Jurkat, Clone E6-1 (cell line): ENCODE data around the gene PHACTR2.
"Not testable (repeated sequence)": the region's sequence is repeated elsewhere in the genome, so short reads cannot be mapped to it uniquely, and the experiment has no call there.

ENCODE experiments used
- DNase-seq: peaks from one replicate; pipeline ENCODE4 v3.0.0-alpha.2; 2011; ENCODE audit warnings: low read depth, low spot score
- H3K4me3 ChIP-seq: 2 replicates; pipeline ENCODE4 v1.5.1; 2011; ENCODE audit warnings: mild to moderate bottlenecking, low read length, control low read depth, moderate library complexity

Gene PHACTR2

DNA sequence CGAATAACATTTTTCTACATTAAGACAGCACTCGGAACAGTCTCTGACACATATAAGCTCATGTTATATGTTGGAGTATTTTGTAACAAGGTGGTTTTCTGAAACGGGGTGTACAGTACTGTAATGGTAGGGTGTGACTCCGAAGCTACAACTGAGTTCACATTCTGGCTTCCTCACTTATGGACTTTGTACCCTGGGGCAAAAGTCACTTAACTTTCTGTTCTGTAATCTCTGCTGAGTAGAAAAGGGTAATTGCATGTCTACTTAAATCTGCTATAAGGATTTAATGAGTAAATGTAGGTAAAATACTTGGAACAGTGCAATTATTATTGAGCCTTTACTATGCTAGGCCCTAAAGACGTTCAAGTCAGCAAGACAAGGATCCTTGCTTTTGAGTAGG, 160.6 kb downstream of the PHACTR2 start:
- no peak overlapping the region for H3K4me3 ChIP-seq
- no peak for DNase-seq

DNA sequence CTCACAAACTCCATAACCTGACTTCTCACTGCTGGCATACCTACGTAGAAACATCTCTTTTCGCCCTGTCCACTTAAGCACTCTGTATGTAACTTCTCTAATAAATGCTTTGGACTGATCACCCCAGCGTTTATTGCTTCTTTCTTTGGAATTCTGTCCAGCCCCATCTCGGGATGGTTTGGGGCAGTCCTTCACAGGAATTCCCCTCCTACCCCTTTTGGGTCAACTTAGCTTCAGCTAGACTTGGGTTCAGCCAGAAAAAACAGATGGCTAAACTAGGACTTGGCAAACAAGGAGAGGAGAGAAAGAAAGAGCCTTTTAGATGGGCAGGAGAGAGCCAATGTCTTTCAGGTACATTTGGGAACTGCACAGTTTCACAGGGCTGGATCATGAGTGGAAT, 161.4 kb downstream of the PHACTR2 start:
- no peak overlapping the region for H3K4me3 ChIP-seq
- DNase-seq = no peak

DNA sequence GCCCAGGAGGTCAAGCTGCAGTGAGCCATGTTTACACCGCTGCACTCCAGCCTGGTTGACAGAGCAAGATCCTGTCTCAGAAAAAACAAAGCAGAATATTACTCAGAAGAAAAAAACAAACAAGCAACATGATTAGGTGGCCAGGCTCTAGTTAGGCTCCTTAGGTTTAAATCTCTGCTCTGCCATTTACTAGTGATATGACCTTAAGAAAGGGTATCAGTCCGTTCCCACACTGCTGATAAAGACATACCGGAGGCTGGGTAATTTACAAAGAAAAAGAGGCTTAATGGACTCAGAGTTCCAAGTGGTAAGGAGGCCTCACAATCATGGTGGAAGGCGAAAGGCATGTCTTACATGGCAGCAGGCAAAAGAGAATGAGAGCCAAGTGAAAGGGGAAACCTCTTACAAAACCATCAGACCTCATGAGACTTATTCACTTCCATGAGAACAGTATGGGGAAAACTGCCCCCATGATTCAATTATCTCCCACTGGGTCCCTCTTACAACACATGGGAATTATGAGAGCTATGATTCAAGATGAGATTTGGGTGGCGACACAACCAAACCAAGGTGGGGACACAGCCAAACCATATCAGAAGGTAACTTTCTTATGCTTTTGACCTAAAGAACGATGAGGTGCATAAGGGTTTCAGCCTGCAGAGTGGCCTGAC, 163.0 kb downstream of the PHACTR2 start:
- H3K4me3 ChIP-seq = no peak overlapping the region
- no peak for DNase-seq

DNA sequence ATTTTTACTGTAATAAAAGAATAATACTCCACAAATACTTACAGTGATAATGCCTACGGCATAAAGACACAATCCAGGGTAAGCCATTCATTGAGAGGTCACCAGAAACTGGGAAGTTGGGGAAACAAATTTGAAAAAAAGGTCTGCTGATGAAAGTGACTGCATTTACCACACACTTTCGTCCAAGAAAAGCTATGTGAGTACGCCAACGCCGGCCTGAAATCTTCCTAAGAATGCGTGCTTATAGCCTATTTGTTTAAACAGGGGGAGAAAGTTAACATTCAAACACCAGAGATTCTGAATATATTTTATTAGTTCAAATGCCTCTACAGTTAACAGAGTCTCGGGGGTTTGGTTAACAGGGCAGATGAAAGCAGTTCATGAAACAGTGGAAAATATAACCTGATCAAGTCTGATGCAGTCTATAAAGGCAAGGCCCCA, 164.7 kb downstream of the PHACTR2 start:
- DNase-seq = peak; percentile 2
- peak overlapping the region; percentile 94 for H3K4me3 ChIP-seq

DNA sequence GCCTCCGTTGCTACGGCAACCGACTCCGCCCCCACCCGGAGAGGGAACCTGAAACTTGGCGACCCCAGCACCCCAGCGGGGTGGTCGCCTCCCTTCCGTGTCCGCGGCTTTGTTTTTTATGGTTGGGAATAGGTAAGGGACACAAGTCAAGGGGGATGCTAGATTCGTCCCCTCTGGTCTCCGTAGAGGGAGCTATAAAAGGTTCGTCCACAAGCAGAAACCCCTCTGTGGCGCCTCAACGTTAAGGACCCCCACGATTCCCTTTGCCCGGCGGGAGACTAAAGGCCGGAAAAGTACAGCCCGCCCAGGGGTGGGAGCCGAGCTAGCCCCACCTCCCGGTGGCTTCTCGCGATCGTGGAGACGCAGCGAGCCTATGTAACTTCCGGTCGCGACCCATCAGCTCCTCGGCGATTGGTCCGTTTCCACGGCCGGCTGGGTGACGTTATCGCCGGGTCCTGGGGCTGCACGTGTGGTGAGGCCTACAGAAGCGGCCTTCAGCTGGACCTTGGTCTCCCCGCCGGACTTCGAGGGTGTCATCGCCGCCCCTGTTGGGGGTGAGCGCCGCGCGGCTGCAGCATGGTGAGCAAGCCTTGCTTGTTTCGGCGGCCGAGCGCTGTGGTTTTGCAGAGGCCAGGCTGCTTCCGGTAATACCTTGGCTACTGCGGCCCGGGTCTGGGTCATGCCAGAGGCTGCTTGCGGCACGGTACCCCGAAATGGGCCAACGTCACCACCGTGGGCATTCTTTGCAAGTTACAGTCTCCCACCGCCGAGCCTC, 165.3 kb downstream of the PHACTR2 start, which contains the start of gene LTV1:
Gene LTV1 (plus strand): TSS at position 437 of the 775 bp plus-strand sequence. CDS start 140 bp downstream, at position 577.
- peak within 1 kb of the TSS; percentile 94 for H3K4me3 ChIP-seq
- peak; percentile 91 for DNase-seq

DNA sequence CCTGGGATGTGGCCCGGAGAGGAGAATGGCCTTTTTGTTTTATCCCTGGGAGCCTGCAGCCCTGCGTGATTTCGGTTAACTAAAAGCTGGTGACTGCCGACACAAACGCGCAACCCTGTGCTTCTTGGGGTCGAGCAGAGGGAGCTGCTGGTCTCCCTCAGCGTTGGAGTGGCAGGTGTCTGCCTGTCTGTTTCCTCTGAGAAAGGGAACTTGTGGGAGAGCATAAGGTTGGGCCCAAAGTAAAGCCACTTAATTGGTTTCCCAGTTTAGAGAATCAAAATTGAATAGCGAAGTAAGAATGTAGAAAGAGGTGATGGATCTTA, 165.9 kb downstream of the PHACTR2 start:
- peak overlapping the region; percentile 94 for H3K4me3 ChIP-seq
- DNase-seq = peak; percentile 8

DNA sequence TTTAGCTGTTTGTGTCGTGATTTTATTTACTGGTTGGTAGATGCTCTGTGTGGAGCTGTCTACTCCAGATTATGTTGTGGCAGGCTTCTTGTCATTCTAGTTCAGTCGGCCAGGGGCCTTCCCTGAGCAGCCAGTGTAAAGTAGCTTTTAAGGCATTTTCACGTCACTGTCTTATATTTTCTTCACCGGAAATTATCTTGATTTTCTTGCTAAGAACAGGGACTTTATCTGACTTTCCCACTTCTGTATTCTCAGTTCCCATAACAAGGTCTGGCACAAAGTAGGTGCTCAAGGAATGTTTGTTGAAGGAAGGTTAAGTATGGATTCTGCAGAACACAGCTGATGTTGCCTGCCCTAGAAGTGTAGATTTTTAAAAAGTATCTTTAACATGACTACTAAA, 166.2 kb downstream of the PHACTR2 start:
- peak overlapping the region; percentile 94 for H3K4me3 ChIP-seq
- peak; percentile 6 for DNase-seq

DNA sequence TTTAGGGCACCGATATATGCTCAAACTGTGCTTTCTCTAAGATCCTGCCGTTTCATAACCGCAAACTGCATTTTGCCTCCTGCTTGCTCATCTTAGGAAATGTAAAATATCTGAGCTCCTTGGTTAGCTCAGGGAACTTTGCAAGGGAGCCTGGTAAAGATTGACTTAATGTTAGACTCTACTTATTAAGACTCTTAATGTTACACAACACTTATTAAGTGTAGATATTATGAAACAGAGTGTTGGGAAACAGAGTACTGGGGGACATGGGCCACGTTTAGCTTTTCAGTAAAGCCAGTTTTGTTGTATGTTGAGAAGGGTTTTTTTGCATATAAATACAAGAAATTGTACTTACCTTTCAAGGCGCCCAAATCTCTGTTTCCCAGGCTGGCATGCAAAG, 167.3 kb downstream of the PHACTR2 start:
- no peak for DNase-seq
- H3K4me3 ChIP-seq = no peak overlapping the region

DNA sequence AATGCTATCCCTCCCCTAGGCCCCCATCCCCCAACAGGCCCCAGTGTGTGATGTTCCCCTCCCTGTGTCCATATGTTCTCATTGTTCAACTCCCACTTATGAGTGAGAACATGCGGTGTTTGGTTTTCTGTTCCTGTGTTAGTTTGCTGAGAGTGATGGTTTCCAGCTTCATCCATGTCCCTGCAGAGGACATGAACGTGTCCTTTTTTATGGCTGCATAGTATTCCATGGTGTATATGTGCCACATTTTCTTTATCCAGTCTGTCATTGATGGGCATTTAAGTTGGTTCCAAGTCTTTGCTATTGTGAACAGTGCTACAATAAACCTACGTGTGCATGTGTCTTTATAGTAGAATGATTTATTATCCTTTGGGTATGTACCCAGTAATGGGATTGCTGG, 173.9 kb downstream of the PHACTR2 start:
- not testable (repeated sequence) for H3K4me3 ChIP-seq, DNase-seq

DNA sequence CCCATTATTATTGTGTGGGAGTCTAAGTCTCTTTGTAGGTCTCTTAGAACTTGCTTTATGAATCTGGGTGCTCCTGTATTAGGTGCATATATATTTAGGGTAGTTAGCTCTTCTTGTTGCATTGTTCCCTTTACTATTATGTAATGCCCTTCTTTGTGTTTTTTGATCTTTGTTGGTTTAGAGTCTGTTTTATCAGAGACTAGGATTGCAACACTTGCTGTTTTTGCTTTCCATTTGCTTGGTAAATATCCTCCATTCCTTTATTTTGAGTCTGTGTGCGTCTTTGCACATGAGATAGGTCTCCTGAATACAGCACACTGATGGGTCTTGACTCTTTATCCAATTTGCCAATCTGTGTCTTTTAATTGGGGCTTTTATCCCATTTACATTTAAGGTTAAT, 177.3 kb downstream of the PHACTR2 start:
- not testable (repeated sequence) for DNase-seq, H3K4me3 ChIP-seq

DNA sequence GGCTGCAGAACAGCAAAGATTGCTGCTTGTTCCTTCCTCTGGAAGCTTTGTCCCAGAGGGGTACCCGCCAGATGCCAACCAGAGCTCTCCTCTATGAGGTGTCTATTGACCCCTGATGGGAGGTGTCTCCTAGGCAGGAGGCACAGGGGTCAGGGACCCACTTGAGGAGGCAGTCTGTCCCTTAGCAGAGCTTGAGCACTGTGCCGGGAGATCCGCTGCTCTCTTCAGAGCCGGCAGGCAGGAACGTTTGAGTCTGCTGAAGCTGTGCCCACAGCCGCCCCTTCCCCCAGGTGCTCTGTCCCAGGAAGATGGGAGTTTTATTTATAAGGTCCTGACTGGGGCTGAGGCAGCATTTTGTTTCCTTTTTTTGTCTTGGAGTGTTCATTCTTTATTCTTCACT, 179.0 kb downstream of the PHACTR2 start:
- DNase-seq, H3K4me3 ChIP-seq: not testable (repeated sequence)

DNA sequence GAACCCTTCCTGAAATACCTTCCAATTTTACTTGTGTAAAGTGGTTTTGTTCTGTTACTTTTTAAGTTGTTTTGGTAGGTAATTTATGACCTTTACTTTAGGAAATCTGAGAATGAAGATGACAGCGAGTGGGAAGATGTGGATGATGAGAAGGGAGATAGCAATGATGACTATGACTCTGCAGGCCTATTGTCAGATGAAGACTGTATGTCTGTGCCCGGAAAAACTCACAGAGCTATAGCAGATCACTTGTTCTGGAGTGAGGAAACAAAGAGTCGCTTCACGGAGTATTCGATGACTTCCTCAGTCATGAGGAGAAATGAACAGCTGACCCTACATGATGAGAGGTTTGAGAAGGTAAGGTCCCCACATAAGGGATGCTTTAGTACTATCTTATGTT, 179.9 kb downstream of the PHACTR2 start:
- DNase-seq = no peak
- H3K4me3 ChIP-seq = no peak overlapping the region

DNA sequence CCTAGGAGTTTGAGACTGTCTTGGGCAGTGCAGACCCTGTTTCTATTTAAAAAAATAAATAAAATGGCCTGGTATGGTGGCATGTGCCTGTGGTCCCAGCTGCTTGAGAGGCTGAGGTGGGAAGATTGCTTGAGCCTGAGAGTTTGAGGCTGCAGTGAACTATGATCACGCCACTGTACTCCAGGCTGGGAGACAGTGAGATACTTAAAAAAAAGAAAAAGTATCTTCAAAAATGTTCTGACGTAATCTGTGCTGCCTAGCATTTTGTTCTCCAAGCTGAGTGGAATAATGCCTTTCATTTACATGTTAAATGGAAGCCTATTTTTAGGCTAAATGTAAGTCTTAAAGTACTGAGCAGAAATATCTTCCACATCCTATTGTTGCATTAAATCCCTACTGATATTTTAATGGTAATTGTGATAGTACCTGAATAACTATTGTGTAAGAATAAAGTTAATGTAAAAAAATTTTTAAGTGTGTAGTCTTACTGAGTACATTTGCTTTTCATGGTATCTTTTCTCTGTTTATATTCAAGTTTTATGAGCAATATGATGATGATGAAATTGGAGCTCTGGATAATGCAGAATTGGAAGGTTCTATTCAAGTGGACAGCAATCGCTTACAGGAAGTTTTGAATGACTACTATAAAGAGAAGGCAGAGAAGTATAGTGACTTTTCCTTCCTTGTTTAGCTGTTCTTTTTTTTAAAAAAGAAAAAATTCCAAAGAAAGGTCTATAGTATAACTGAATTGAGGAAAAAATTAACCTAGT, 182.3 kb downstream of the PHACTR2 start:
- no peak overlapping the region for H3K4me3 ChIP-seq
- DNase-seq = no peak

DNA sequence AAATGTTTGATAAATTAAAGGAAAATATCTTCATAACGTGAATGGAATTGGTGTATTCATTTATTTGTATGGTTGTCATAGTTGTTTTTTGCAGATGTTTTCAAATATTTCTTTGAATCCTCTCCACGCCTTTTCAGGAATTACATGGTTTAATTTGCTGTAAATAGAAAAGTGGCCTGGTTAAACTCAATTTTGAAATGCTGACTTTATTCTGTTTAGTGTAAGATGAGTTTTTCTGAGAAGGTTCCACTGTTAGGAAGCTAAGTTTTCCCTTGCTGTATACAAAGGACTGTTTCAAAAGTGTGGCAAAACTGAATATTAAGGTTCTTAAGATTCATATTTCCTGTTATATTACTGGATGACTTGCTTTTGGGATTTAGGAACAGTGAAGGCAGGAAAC, 186.0 kb downstream of the PHACTR2 start:
- DNase-seq = no peak
- H3K4me3 ChIP-seq = no peak overlapping the region

DNA sequence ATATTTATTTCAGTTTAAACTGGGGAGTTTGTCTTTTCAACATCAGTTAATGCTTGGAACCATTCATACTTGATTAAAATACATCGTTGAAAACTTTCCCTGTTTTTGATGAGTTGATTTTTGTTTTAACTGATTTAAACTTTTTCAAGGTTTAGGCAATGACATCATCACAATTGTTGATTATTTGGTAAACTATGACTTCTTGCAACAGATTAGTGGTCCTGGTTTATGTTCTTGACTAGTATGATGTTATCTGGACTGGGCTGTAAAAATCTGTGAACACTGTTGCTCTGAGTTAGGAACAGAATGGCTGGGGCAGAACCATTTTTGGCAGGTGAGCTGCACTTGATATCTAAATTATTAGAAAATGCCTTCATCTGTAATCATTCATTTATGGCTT, 186.5 kb downstream of the PHACTR2 start, which contains the start of gene ZC2HC1B:
Gene ZC2HC1B (plus strand): TSS at position 241 of the 400 bp plus-strand sequence. CDS start 66 bp downstream, at position 307.
- H3K4me3 ChIP-seq = no peak within 1 kb of the TSS
- DNase-seq = no peak

DNA sequence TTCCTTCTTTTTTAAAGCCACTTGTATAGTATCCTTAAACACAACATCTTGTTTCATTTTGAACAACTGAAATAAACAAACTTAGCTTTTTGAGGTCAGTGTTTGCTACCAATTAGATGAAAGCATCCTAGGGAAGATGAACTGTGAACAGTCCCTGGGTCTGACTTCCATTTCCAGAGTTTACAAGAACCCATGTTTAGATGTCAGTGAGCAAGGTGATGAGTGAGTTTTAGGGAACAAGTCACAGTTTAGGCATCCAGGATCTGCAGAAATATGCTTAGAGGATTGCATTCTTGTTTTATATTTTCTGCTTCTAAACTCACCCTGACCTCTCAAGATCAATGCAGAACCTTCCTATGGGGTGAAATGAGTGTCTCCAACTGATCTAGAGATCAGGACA, 189.5 kb downstream of the PHACTR2 start:
- no peak for DNase-seq
- H3K4me3 ChIP-seq = no peak overlapping the region

DNA sequence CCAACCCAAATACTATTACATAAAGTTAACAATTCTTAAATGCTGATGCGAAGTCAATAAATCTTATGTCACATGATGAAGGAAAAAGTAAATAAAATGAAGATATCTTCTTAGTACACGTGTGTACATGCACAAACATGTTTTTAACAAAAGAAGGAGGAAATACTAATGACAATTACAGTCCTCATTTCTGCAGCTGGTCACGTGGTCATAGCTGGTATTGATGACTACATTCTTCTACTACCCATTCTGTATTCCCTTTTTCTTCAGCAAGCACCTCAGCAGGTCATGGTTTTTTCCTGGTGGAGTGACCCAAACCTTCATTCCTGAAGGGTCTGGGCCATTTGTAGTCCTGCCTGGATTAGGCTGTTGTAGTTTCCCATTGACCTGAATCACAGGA, 191.0 kb downstream of the PHACTR2 start:
- not testable (repeated sequence) for DNase-seq, H3K4me3 ChIP-seq

DNA sequence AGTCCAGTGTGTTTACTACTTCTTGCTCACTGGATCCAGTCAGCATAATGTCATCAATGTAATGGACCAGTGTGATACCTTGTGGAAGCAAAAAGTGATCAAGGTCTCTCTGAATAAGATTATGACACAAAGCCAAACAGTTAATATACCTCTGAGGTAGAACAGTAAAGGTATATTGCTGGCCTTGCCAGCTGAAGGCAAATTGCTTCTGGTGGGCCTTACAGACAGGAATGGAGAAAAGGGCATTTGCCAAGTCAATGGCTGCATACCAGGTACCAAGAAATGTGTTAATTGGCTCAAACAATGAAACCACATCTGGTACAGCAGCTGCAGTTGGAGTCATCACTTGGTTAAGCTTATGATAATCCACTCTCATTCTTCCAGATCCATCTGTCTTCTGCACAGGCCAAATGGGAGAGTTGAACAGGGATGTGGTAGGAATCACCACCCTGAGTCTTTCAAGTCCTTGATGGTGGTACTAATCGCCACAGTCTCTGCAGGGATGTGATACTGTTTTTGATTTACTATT, 193.5 kb downstream of the PHACTR2 start:
- not testable (repeated sequence) for H3K4me3 ChIP-seq, DNase-seq

DNA sequence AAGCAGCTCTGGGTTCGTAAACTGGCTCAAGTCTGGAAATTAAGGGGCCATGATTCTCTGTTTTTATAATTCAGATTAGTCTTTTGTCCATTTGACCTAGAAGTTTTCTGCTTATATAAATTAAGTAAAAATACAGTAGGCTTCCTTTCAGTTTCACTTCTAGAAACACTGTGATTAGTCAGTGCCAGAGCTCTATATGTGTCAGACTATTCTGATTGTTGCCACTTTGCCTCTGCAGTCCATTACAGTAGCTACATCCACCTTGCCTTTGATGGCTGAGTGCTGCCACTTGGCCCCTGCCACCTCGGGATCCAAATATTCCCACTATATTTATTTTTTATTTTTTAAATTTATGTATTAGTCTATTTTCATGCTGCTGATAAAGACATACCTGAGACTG, 194.4 kb downstream of the PHACTR2 start:
- no peak for DNase-seq

DNA sequence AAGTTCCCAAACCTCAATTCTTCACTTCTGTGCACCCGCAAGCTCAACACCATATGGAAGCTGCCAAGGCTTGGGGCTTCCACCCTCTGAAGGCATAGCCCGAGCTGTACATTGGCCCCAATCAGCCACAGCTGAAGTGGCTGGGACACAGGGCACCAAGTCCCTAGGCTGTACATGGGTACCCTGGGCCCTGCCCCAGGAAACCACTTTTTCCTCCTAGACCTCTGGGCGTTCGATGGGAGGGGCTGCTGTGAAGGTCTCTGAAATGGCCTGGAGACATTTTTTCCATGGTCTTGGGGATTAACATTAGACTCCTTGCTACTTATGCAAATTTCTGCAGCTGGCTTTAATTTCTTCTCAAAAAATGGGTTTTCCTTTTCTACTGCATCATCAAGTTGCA, 195.8 kb downstream of the PHACTR2 start:
- not testable (repeated sequence) for H3K4me3 ChIP-seq, DNase-seq

More for the DNA sequence above, 194.4 kb downstream of the PHACTR2 start:
- H3K4me3 ChIP-seq = no peak overlapping the region
